ENCODE measurements around the gene IL2RG.

The IL2RG gene

GRCh38 chrX:71111141-71111843 is at the start of gene IL2RG:
Gene IL2RG (minus strand): TSS chrX:71111577. CDS start chrX:71111539, 38 bp downstream.
- in situ Hi-C loops (cut with MboI; ENCODE audit: low sequenced_read_pairs): no loop called here

GRCh38 chrX:71160475-71160874 is 49.1 kb upstream of the IL2RG start:
- in situ Hi-C loops (cut with MboI; ENCODE audit: low sequenced_read_pairs): no loop called here

GRCh38 chrX:71159335-71159734 is 48.0 kb upstream of the IL2RG start:
- in situ Hi-C loops (cut with MboI; ENCODE audit: low sequenced_read_pairs): no loop called here

- in situ Hi-C loops (cut with MboI; ENCODE audit: low sequenced_read_pairs): no loop called here
These were observed 47.2 kb upstream of the IL2RG start for GRCh38 chrX:71158603-71159002.

GRCh38 chrX:71154641-71155040 is 43.3 kb upstream of the IL2RG start:
- in situ Hi-C loops (cut with MboI; ENCODE audit: low sequenced_read_pairs): no loop called here

- in situ Hi-C loops (cut with MboI; ENCODE audit: low sequenced_read_pairs): no loop called here
These were observed 42.8 kb upstream of the IL2RG start for GRCh38 chrX:71154196-71154595.

- in situ Hi-C loops (cut with MboI; ENCODE audit: low sequenced_read_pairs): no loop called here
These were observed 40.0 kb upstream of the IL2RG start for GRCh38 chrX:71151366-71151765.

GRCh38 chrX:71148278-71148663 is 36.9 kb upstream of the IL2RG start:
- in situ Hi-C loops (cut with MboI; ENCODE audit: low sequenced_read_pairs): no loop called here

- in situ Hi-C loops (cut with MboI; ENCODE audit: low sequenced_read_pairs): no loop called here
These were observed 36.3 kb upstream of the IL2RG start for GRCh38 chrX:71147496-71148277.

GRCh38 chrX:71144651-71145050 is 33.3 kb upstream of the IL2RG start, which contains the start of gene NLGN3:
Gene NLGN3 (plus strand): TSS chrX:71144841. CDS start chrX:71147750, 2,909 bp downstream.
- in situ Hi-C loops (cut with MboI; ENCODE audit: low sequenced_read_pairs): no loop called here

- in situ Hi-C loops (cut with MboI; ENCODE audit: low sequenced_read_pairs): no loop called here
These were observed 32.1 kb upstream of the IL2RG start for GRCh38 chrX:71143508-71143907.

GRCh38 chrX:71140440-71140839 is 29.1 kb upstream of the IL2RG start:
- in situ Hi-C loops (cut with MboI; ENCODE audit: low sequenced_read_pairs): no loop called here

GRCh38 chrX:71131510-71131909 is 20.1 kb upstream of the IL2RG start:
- in situ Hi-C loops (cut with MboI; ENCODE audit: low sequenced_read_pairs): no loop called here

- in situ Hi-C loops (cut with MboI; ENCODE audit: low sequenced_read_pairs): no loop called here
These were observed 17.8 kb upstream of the IL2RG start for GRCh38 chrX:71128915-71129765.

GRCh38 chrX:71128166-71128833 is 16.9 kb upstream of the IL2RG start:
- in situ Hi-C loops (cut with MboI; ENCODE audit: low sequenced_read_pairs): no loop called here

- in situ Hi-C loops (cut with MboI; ENCODE audit: low sequenced_read_pairs): no loop called here
These were observed 7.7 kb upstream of the IL2RG start for GRCh38 chrX:71118985-71119535.

GRCh38 chrX:71118032-71118984 is 6.9 kb upstream of the IL2RG start, which contains the start of gene MED12:
Gene MED12 (plus strand): TSS chrX:71118596. CDS start chrX:71118755, 159 bp downstream.
- in situ Hi-C loops (cut with MboI; ENCODE audit: low sequenced_read_pairs): no loop called here

GRCh38 chrX:71117358-71117757 is 6.0 kb upstream of the IL2RG start:
- in situ Hi-C loops (cut with MboI; ENCODE audit: low sequenced_read_pairs): no loop called here

GRCh38 chrX:71111921-71112431 is 599 bp upstream of the IL2RG start:
- in situ Hi-C loops (cut with MboI; ENCODE audit: low sequenced_read_pairs): no loop called here
